Measurements from ENCODE around the gene TCF7L2.

- TF ChIP-seq CTCF (IDR thresholded peaks at IDR 0.05) (no peak), POLR2A (IDR thresholded peaks at IDR 0.05) (no peak)
Observed at GRCh38 chr10:113011592-113012374, 61.7 kb downstream of the TCF7L2 start.

Measured in body of pancreas (tissue), 4 donors.